H1 (cell line): ENCODE results near the gene ZNF888. TPM values are rescaled to one million over a fixed set of nuclear protein-coding genes. Genes with fewer than 3 reads are reported as not detected.
A peak's percentile ranks its signal among the peaks of the same experiment; 100 is the strongest.
"Not testable (repeated sequence)": the region's sequence is repeated elsewhere in the genome, so short reads cannot be mapped to it uniquely, and the experiment has no call there.

Experiments used
- CTCF ChIA-PET: fragments of 300-600 bp; sonication (Branson Sonifier 250); formaldehyde crosslinking; loops from one replicate; lab custom pipeline; 2021; ENCODE audit not compliant: partially characterized antibody; lab: Charles Lee
- POLR2A ChIA-PET: fragments of 300-600 bp; sonication (Branson Sonifier 250); formaldehyde crosslinking; loops from one replicate; lab custom pipeline; 2021; ENCODE audit warnings: inconsistent platforms; ENCODE audit not compliant: partially characterized antibody; lab: Charles Lee
- DNase-seq, 2 experiments: peaks; one replicate each; pipeline versions ENCODE4 v3.0.0 to v3.0.0-alpha.2; 2010 to 2022; ENCODE audit warnings: low spot score in 2 of 2, low read depth in 1 of 2, mixed read lengths in 1 of 2
- FAIRE-seq: peaks from 2 replicates; lab custom pipeline; 2011; peaks lifted over from hg19 to GRCh38; lab: Jason Lieb, UNC
- H2AFZ ChIP-seq: 2 replicates; pipeline ENCODE4 v1.8.1; 2012; ENCODE audit warnings: low read length, inconsistent platforms
- H2AK5ac ChIP-seq: 2 replicates; pipeline ENCODE4 v1.6.1; 2013; ENCODE audit warnings: low read depth, low read length
- H2BK120ac ChIP-seq: replicated peaks from 2 replicates; pipeline ENCODE3; 2013; ENCODE audit warnings: low read depth, low read length, inconsistent platforms
- H2BK12ac ChIP-seq: 2 replicates; pipeline ENCODE4 v1.6.1; 2013; ENCODE audit warnings: low read depth, low read length
- H2BK15ac ChIP-seq: 2 replicates; pipeline ENCODE4 v1.6.1; 2013; ENCODE audit warnings: low read length
- H2BK20ac ChIP-seq: 2 replicates; pipeline ENCODE4 v1.6.1; 2013; ENCODE audit warnings: low read length
- H2BK5ac ChIP-seq: 2 replicates; pipeline ENCODE4 v1.6.1; 2013; ENCODE audit warnings: low read depth, low read length
- H3K14ac ChIP-seq: 2 replicates; pipeline ENCODE4 v1.6.1; 2013; ENCODE audit warnings: inconsistent platforms; ENCODE audit not compliant: insufficient read length
- H3K18ac ChIP-seq: 2 replicates; pipeline ENCODE4 v1.6.1; 2013; ENCODE audit warnings: low read length; ENCODE audit errors: extremely low read depth
- H3K23ac ChIP-seq: 2 replicates; pipeline ENCODE4 v1.6.1; 2013; ENCODE audit warnings: inconsistent platforms; ENCODE audit not compliant: insufficient read length
- H3K23me2 ChIP-seq: 2 replicates; pipeline ENCODE4 v1.6.1; 2013; ENCODE audit warnings: low read depth, low read length
- H3K27ac ChIP-seq: 2 replicates; pipeline ENCODE4 v1.6.1; 2011; ENCODE audit warnings: low read depth, low read length, inconsistent platforms
- H3K27me3 ChIP-seq, 4 experiments: replicated peaks in 1 of 4; 1 replicate in 1 of 4; 2 replicates in 3 of 4; pipeline versions ENCODE4 v1.6.1 to v1.8.1; 2011 to 2013; ENCODE audit warnings: low read length in 3 of 4, mild to moderate bottlenecking in 3 of 4, inconsistent platforms in 2 of 4, mixed read lengths in 2 of 4, moderate library complexity in 1 of 4; ENCODE audit not compliant: control insufficient read depth in 3 of 4, insufficient read depth in 3 of 4; ENCODE audit errors: extremely low read depth in 1 of 4
- H3K36me3 ChIP-seq, 4 experiments: 2 replicates each; pipeline versions ENCODE4 v1.6.1 to v1.8.1; 2011 to 2013; ENCODE audit warnings: mild to moderate bottlenecking in 4 of 4, low read length in 3 of 4, moderate library complexity in 2 of 4, control low read depth in 1 of 4, inconsistent platforms in 1 of 4; ENCODE audit not compliant: insufficient read depth in 4 of 4, control insufficient read depth in 2 of 4
- H3K4ac ChIP-seq: replicated peaks from 2 replicates; pipeline ENCODE3; 2013; ENCODE audit warnings: low read length, low read depth, mixed read lengths, inconsistent platforms; ENCODE audit not compliant: insufficient read length
- H3K4me1 ChIP-seq, 4 experiments: replicated peaks in 1 of 4; 1 replicate in 1 of 4; 2 replicates in 3 of 4; pipeline versions ENCODE4 v1.6.1 to v1.8.1; 2011 to 2013; ENCODE audit warnings: low read length in 3 of 4, inconsistent platforms in 2 of 4, mixed read lengths in 1 of 4; ENCODE audit not compliant: insufficient read depth in 4 of 4, control insufficient read depth in 3 of 4
- H3K4me2 ChIP-seq, 2 experiments: 2 replicates each; pipeline versions ENCODE4 v1.6.1 to v1.8.1; 2011 to 2013; ENCODE audit warnings: low read depth in 2 of 2, low read length in 2 of 2, control low read depth in 1 of 2, inconsistent platforms in 1 of 2, mild to moderate bottlenecking in 1 of 2; ENCODE audit not compliant: insufficient read depth in 1 of 2
- H3K4me3 ChIP-seq, 4 experiments: fragments of 200-600, 300-600 bp in 1 of 4; sonication (generic), shearing (Covaris generic), sonication (Bioruptor Twin) in 1 of 4; 2 replicates each; pipeline versions ENCODE4 v1.5.1 to v1.8.1; 2011 to 2016; ENCODE audit warnings: low read length in 4 of 4, low read depth in 3 of 4, control low read depth in 2 of 4, inconsistent platforms in 2 of 4, mild to moderate bottlenecking in 2 of 4, mixed read lengths in 1 of 4, moderate library complexity in 1 of 4; ENCODE audit not compliant: insufficient read depth in 2 of 4; ENCODE audit errors: extremely low read depth in 1 of 4
- H3K56ac ChIP-seq: replicated peaks from 2 replicates; pipeline ENCODE3; 2013; ENCODE audit warnings: low read depth, mild to moderate bottlenecking, mixed read lengths, low read length, inconsistent platforms; ENCODE audit not compliant: insufficient read length
- H3K79me1 ChIP-seq: 2 replicates; pipeline ENCODE4 v1.6.1; 2013; ENCODE audit warnings: low read depth, low read length, control low read depth
- H3K79me2 ChIP-seq, 2 experiments: 2 replicates each; pipeline versions ENCODE4 v1.6.1 to v1.8.1; 2012 to 2013; ENCODE audit warnings: low read length in 2 of 2, mild to moderate bottlenecking in 2 of 2, inconsistent platforms in 1 of 2; ENCODE audit not compliant: insufficient read depth in 2 of 2, control insufficient read depth in 1 of 2
- H3K9ac ChIP-seq, 4 experiments: replicated peaks in 1 of 4; 1 replicate in 1 of 4; 2 replicates in 3 of 4; pipeline versions ENCODE4 v1.6.1 to v1.8.1; 2011 to 2013; ENCODE audit warnings: low read depth in 3 of 4, low read length in 3 of 4, control low read depth in 2 of 4, mild to moderate bottlenecking in 2 of 4, moderate library complexity in 2 of 4, inconsistent platforms in 1 of 4; ENCODE audit errors: extremely low read depth in 1 of 4
- H3K9me3 ChIP-seq, 2 experiments: 2 replicates each; pipeline versions ENCODE4 v1.6.1 to v1.8.1; 2012 to 2013; ENCODE audit warnings: mild to moderate bottlenecking in 2 of 2, moderate library complexity in 2 of 2, control low read depth in 1 of 2, inconsistent platforms in 1 of 2, low read depth in 1 of 2, low read length in 1 of 2, mixed read lengths in 1 of 2; ENCODE audit not compliant: insufficient read depth in 2 of 2
- H4K20me1 ChIP-seq, 2 experiments: replicated peaks in 1 of 2; 2 replicates each; pipeline versions ENCODE3 to v1.8.1; 2011 to 2013; ENCODE audit warnings: inconsistent platforms in 2 of 2, low read length in 2 of 2, mild to moderate bottlenecking in 1 of 2; ENCODE audit not compliant: insufficient read depth in 2 of 2, control insufficient read depth in 1 of 2
- H4K5ac ChIP-seq: 2 replicates; pipeline ENCODE4 v1.6.1; 2013; ENCODE audit warnings: low read length, low read depth, mixed read lengths, inconsistent platforms; ENCODE audit not compliant: insufficient read length
- H4K8ac ChIP-seq: 2 replicates; pipeline ENCODE4 v1.8.0; 2013; ENCODE audit warnings: mild to moderate bottlenecking, moderate library complexity, low read length, inconsistent platforms; ENCODE audit not compliant: insufficient read depth; ENCODE audit errors: extremely low read depth
- H4K91ac ChIP-seq: replicated peaks from 2 replicates; pipeline ENCODE3; 2013; ENCODE audit warnings: low read length, mixed read lengths, inconsistent platforms; ENCODE audit not compliant: insufficient read length
- BACH1 ChIP-seq: IDR thresholded peaks from 2 replicates; pipeline ENCODE4 v1.6.1; 2012; ENCODE audit warnings: low read length, improper control_type of control experiment
- POLR2A ChIP-seq, 2 experiments: IDR thresholded peaks; 1 replicate in 1 of 2; 2 replicates in 1 of 2; pipeline ENCODE4 v1.6.1; 2011; ENCODE audit warnings: low read depth in 2 of 2, low read length in 2 of 2, mild to moderate bottlenecking in 2 of 2; ENCODE audit errors: control extremely low read depth in 1 of 2
- POU5F1 ChIP-seq: IDR thresholded peaks from 2 replicates; pipeline ENCODE4 v1.6.1; 2011; ENCODE audit warnings: low read depth, mild to moderate bottlenecking, low read length, moderate library complexity
- RBBP5 ChIP-seq: IDR thresholded peaks from 2 replicates; pipeline ENCODE4 v1.7.1; 2012; ENCODE audit warnings: low read depth, mild to moderate bottlenecking, inconsistent platforms, low read length, moderate library complexity, borderline replicate concordance
- TBP ChIP-seq: IDR thresholded peaks from 2 replicates; pipeline ENCODE4 v1.6.1; 2011; ENCODE audit warnings: low read depth, low read length, improper control_type of control experiment
- TCF12 ChIP-seq: IDR thresholded peaks from 2 replicates; pipeline ENCODE4 v1.6.1; 2011; ENCODE audit warnings: low read depth, mild to moderate bottlenecking, low read length
- TEAD4 ChIP-seq: IDR thresholded peaks from 2 replicates; pipeline ENCODE4 v1.6.1; 2012; ENCODE audit warnings: low read depth, low read length, inconsistent platforms, mixed read lengths
- WGBS, 2 experiments: shearing (Covaris generic) in 1 of 2; methylation state at CpG; one replicate each; pipeline versions ENCODE4 v1.1.6 to v1.1.7; 2013 to 2015; ENCODE audit warnings: low lambda C conversion rate in 2 of 2, mixed read lengths in 2 of 2, inconsistent platforms in 1 of 2, low coverage in 1 of 2, missing lambda C conversion rate in 1 of 2; ENCODE audit not compliant: insufficient replicate concordance in 2 of 2, insufficient coverage in 1 of 2, insufficient read length in 1 of 2; ENCODE audit errors: extremely low coverage in 1 of 2, missing lambda C conversion rate in 1 of 2; 5-methylcytosine and 5-hydroxymethylcytosine counted together
- polyA plus RNA-seq, 7 experiments: library from polyadenylated mRNA; depleted of rRNA in 3 of 7; stranded (reverse) in 5 of 7; unstranded in 2 of 7; fragments of >200 nt in 5 of 7; fragments of 200-250 nt in 2 of 7; gene quantifications; 1 replicate in 5 of 7; 2 replicates in 1 of 7; 4 replicates in 1 of 7; pipeline versions ENCODE4 v1.2.1 to v1.2.3, GENCODE V29; 2011 to 2013; ENCODE audit warnings: missing spikeins in 2 of 7, mixed read lengths in 2 of 7
- total RNA-seq: library from RNA; stranded (reverse); fragmentation: NEBNext Ultra II Directional; extraction: Animal tissue kit (Norgen Biotek cat#: 25700); gene quantifications from 2 replicates; pipeline ENCODE4 v1.2.1, GENCODE V29; 2021

ZNF888 gene
- total and polyA plus RNA-seq, 2 of the 8 experiments (the other 6 are each of a cell fraction or from before 2014, with no cell fraction given), result 1.1 to 8.6 TPM

- TF ChIP-seq RBBP5, result no peak
- TF ChIP-seq POLR2A (IDR thresholded peaks at IDR 0.05; ENCODE audit: control extremely low read depth in 1 of 2, low read depth in 2 of 2, low read length in 2 of 2), result no peak
- no peak for TF ChIP-seq TCF12
- no peak for TF ChIP-seq BACH1
- TF ChIP-seq POU5F1, result no peak
- no peak for TF ChIP-seq TBP
- no peak for TF ChIP-seq TEAD4
- TF ChIP-seq, all 59 proteins: peak for 0
Measured at GRCh38 chr19:52901842-52902241, 21.4 kb downstream of the ZNF888 start (continued).

DNA sequence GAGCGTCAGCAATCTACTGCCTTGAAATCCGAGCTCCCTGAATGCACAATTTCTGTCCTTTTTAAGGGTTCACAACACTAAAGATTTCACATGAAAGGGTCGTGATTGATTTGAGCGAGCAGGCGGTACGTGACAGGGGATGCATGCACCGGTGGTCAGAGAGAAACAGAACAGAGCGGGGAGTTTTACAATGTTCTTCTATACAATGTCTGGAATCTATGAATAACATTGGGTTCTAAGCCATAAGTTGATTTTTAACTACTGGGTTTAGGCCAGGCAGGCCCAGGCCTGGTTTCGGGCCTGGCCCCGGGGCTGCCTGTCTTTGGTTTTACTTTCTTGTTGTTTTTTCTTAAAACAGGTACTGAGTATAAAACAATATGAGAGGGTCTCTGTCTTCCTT is 24.6 kb downstream of the ZNF888 start:
- not testable (repeated sequence) for H3K27ac ChIP-seq
- H3K4me2 ChIP-seq, result peak overlapping the region in 1 of 2 experiments; percentile 63; a peak in 2 of 4 replicates

More for the DNA sequence above, 24.6 kb downstream of the ZNF888 start:
- H3K4me3 ChIP-seq, H4K20me1 ChIP-seq, H4K5ac ChIP-seq, H3K18ac ChIP-seq, H2BK15ac ChIP-seq, H3K4ac ChIP-seq, H3K36me3 ChIP-seq, H3K56ac ChIP-seq, FAIRE-seq, H3K9ac ChIP-seq, H2AFZ ChIP-seq, H4K8ac ChIP-seq, H3K23me2 ChIP-seq, H4K91ac ChIP-seq, H3K23ac ChIP-seq, DNase-seq, H3K79me1 ChIP-seq, H2BK20ac ChIP-seq, H2AK5ac ChIP-seq, H2BK5ac ChIP-seq, H2BK12ac ChIP-seq, H3K14ac ChIP-seq, H3K9me3 ChIP-seq, H2BK120ac ChIP-seq, H3K27me3 ChIP-seq, H3K4me1 ChIP-seq: not testable (repeated sequence)
- POLR2A ChIA-PET, result interaction anchor here (0.9 to 2.5 kb wide), 8 partner anchors 13 to 96 kb away, joined by 3 to 9 read pairs (median 4); partner anchors contain the start of gene ZNF816
- CTCF ChIA-PET, result interaction anchor here (1.3 to 1.4 kb wide), 2 partner anchors 95 to 122 kb away, joined by 3 to 8 read pairs; no protein-coding TSS in a partner anchor
- 88% methylated on average over 10 of the region's 10 CpGs; no CpG with 5 or more reads in 1 of the 2 experiments for WGBS, 2 experiments
- peaks cover 0 to 32% of the 10 kb centered on the region in 2 experiments; a peak in 2 of 4 replicates for H3K79me2 ChIP-seq
